Hepatocyte (in vitro differentiated cells): ENCODE results near the gene UBE2J2.

Source experiments
- CTCF ChIP-seq: fragments of 200-600 bp; sonication (generic); IDR thresholded peaks from 2 replicates; pipeline ENCODE4 v1.5.1; 2016; ENCODE audit warnings: antibody characterized with exemption, mild to moderate bottlenecking; ENCODE audit not compliant: poor library complexity
- EZH2 ChIP-seq: fragments of 200-600 bp; sonication (generic); IDR thresholded peaks from 2 replicates; pipeline ENCODE4 v1.6.1; 2016; ENCODE audit warnings: antibody characterized with exemption, mild to moderate bottlenecking, borderline replicate concordance
- EZH2phosphoT487 ChIP-seq: fragments of 200-600 bp; sonication (generic); IDR thresholded peaks from one replicate; pipeline ENCODE4 v1.6.1; 2018; ENCODE audit warnings: antibody characterized with exemption, mild to moderate bottlenecking, low read depth, moderate library complexity; ENCODE audit not compliant: unreplicated experiment, severe bottlenecking

DNA sequence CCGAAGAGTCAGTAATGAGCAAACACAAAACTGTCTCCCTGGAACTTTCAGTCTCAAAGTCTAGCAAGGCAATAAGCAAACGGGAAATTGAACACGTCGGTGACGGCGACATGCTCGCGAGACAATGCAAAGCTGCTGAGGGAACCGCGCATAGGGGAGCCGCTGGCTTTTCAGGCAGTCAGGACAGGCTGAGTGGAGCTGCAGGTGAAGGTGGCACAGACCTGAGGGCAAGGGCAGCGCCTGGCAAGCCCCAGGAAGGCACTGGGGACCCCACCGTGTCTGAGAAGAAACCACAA lies 45.9 kb upstream of the UBE2J2 start:
- TF ChIP-seq CTCF (no peak), EZH2phosphoT487 (no peak), EZH2 (no peak)
